ENCODE measurements around the gene DHRS12. TPM values are rescaled to one million over a fixed set of nuclear protein-coding genes. Genes with fewer than 3 reads are reported as not detected.

The DHRS12 gene
- total RNA-seq, 1 experiment from 2014 or later = 8.8 TPM

- Histone ChIP-seq H4K91ac (ENCODE audit: insufficient read length, low read depth, low read length) (no peak overlapping the region), H2BK15ac (ENCODE audit: low read depth, low read length) (no peak overlapping the region), H3K27ac (ENCODE audit: insufficient read length, low read depth, low read length) (no peak overlapping the region), H3K9me3 (ENCODE audit: control insufficient read depth, low read depth, low read length) (no peaks in the 10 kb centered on the region), H4K20me1 (ENCODE audit: control insufficient read depth, insufficient read depth, insufficient read length) (no peaks in the 10 kb centered on the region), H3K4me2 (ENCODE audit: insufficient read depth, insufficient read length, low read length) (no peak overlapping the region), H4K5ac (ENCODE audit: insufficient read length, low read depth, low read length) (no peak overlapping the region), H3K9ac (ENCODE audit: extremely low read depth, insufficient read length, low read length) (no peak overlapping the region), H3K18ac (ENCODE audit: insufficient read length, low read depth, low read length) (no peak overlapping the region), H2AFZ (ENCODE audit: low read length) (no peak overlapping the region), H3K23ac (ENCODE audit: insufficient read length, low read depth, low read length) (no peak overlapping the region), H2BK120ac (ENCODE audit: low read depth, low read length, poor library complexity, severe bottlenecking) (no peak overlapping the region), H2AK5ac (ENCODE audit: insufficient read length, low read length) (no peak overlapping the region), H3K14ac (ENCODE audit: insufficient read depth, low read length) (no peak overlapping the region), H4K8ac (replicated peaks; ENCODE audit: insufficient read length, low read depth, low read length) (no peak overlapping the region), H3K79me1 (ENCODE audit: insufficient read depth, low read depth, low read length, poor library complexity, severe bottlenecking) (no peaks in the 10 kb centered on the region), H3K4ac (ENCODE audit: low read depth, low read length) (no peak overlapping the region), H3K23me2 (ENCODE audit: insufficient read length, low read depth, low read length, poor library complexity, severe bottlenecking) (no peaks in the 10 kb centered on the region), H3T11ph (ENCODE audit: low read length) (no peak overlapping the region), H3K27me3 (ENCODE audit: insufficient read depth, low read length) (no peaks in the 10 kb centered on the region), H2BK5ac (ENCODE audit: insufficient read length, low read length) (no peak overlapping the region), H2BK12ac (ENCODE audit: insufficient read length, low read depth, low read length) (no peak overlapping the region), H3K56ac (ENCODE audit: insufficient read length, low read depth, low read length) (no peak overlapping the region), H3K4me1 (ENCODE audit: insufficient read depth, low read length) (no peaks in the 10 kb centered on the region; the same call in 1 of the 2 replicates), H2BK20ac (ENCODE audit: low read depth, low read length, poor library complexity, severe bottlenecking) (no peak overlapping the region), H3K79me2 (ENCODE audit: insufficient read depth, low read length) (no peaks in the 10 kb centered on the region)
- no peaks in the 10 kb centered on the region for H3K27me3 Mint-ChIP-seq (ENCODE audit: low read depth)
- peaks cover 19 to 28% of the 10 kb centered on the region in 2 experiments for H3K4me1 Mint-ChIP-seq
- H3K9me3 Mint-ChIP-seq = no peaks in the 10 kb centered on the region
- no peak overlapping the region; a peak in 1 of 7 replicates for H3K27ac Mint-ChIP-seq
- no peak for TF ChIP-seq CTCF (conservative IDR thresholded peaks at IDR 0.05)
- no CpG with 5 or more reads among the region's 2 CpGs for WGBS (ENCODE audit: extremely low coverage, insufficient read length, low lambda C conversion rate)
- peaks cover 0 to 11% (median 4%) of the 10 kb centered on the region in 3 experiments; a peak in 3 of 7 replicates for H3K36me3 Mint-ChIP-seq (ENCODE audit: insufficient read depth in 1 of 3, low read depth in 3 of 3)
- DNase-seq = no peak
- no peak overlapping the region for H3K4me3 Mint-ChIP-seq
Observed at GRCh38 chr13:51795419-51795818, 8.5 kb downstream of the DHRS12 start.
